SU-DHL-6 (cell line): ENCODE measurements around the gene UFC1.

ENCODE experiments used
- H2AFZ ChIP-seq: fragments of 200-600 bp; sonication (generic); 2 replicates; pipeline ENCODE4 v1.6.1; 2014; ENCODE audit warnings: low read depth, mild to moderate bottlenecking, moderate library complexity, mixed read lengths, antibody characterized with exemption, low read length; ENCODE audit not compliant: severe bottlenecking
- H3F3A ChIP-seq: fragments of 200-600 bp; shearing (Covaris generic); 2 replicates; pipeline ENCODE4 v1.6.0; 2016; ENCODE audit warnings: antibody characterized with exemption, mild to moderate bottlenecking; ENCODE audit not compliant: insufficient read depth
- H3K27ac ChIP-seq: fragments of 200-600 bp; sonication (generic); 2 replicates; pipeline ENCODE4 v1.5.1; 2016; ENCODE audit warnings: low read depth, mild to moderate bottlenecking, low read length, moderate library complexity, mixed read lengths
- H3K27me3 ChIP-seq: fragments of 200-600 bp; sonication (generic), shearing (Covaris generic); 2 replicates; pipeline ENCODE4 v1.6.0; 2014; ENCODE audit warnings: mild to moderate bottlenecking, low read length
- H3K36me3 ChIP-seq: fragments of 200-600 bp; sonication (generic); 2 replicates; pipeline ENCODE4 v1.6.1; 2014; ENCODE audit warnings: mild to moderate bottlenecking, low read length, mixed read lengths
- H3K4me2 ChIP-seq: fragments of 300-600, 200-600 bp; shearing (Covaris generic), sonication (generic); 2 replicates; pipeline ENCODE4 v1.6.0; 2014; ENCODE audit warnings: low read length, low read depth, mild to moderate bottlenecking; ENCODE audit not compliant: poor library complexity, severe bottlenecking
- H3K4me3 ChIP-seq: fragments of 200-600 bp; sonication (generic); 2 replicates; pipeline ENCODE4 v1.5.1; 2014; ENCODE audit warnings: antibody characterized with exemption, low read length, mild to moderate bottlenecking, mixed read lengths; ENCODE audit not compliant: insufficient read depth, poor library complexity, severe bottlenecking
- H3K79me2 ChIP-seq: fragments of 200-600 bp; sonication (generic); 2 replicates; pipeline ENCODE4 v1.6.1; 2014; ENCODE audit warnings: mild to moderate bottlenecking, low read length, moderate library complexity; ENCODE audit not compliant: insufficient read depth
- H3K9ac ChIP-seq: fragments of 200-600 bp; sonication (generic); 2 replicates; pipeline ENCODE4 v1.7.0; 2014; ENCODE audit warnings: mild to moderate bottlenecking, low read length
- H3K9me2 ChIP-seq: fragments of 200-600 bp; sonication (generic); replicated peaks from 2 replicates; pipeline ENCODE4 v1.6.1; 2014; ENCODE audit warnings: low read length; ENCODE audit not compliant: insufficient read depth
- H3K9me3 ChIP-seq: fragments of 200-600 bp; sonication (generic); 2 replicates; pipeline ENCODE4 v1.6.1; 2014; ENCODE audit warnings: low read length, mixed read lengths; ENCODE audit not compliant: insufficient read depth
- H4K20me1 ChIP-seq: fragments of 200-600 bp; sonication (generic); 2 replicates; pipeline ENCODE4 v1.6.1; 2014; ENCODE audit warnings: low read depth, mild to moderate bottlenecking, antibody characterized with exemption, low read length, moderate library complexity, mixed read lengths
- CTCF ChIP-seq: fragments of 200-600 bp; sonication (generic); IDR thresholded peaks from one replicate; pipeline ENCODE4 v1.5.1; 2017; ENCODE audit warnings: antibody characterized with exemption, mild to moderate bottlenecking, low read length, moderate library complexity; ENCODE audit not compliant: insufficient read depth, poor library complexity, severe bottlenecking
- EZH2phosphoT487 ChIP-seq: fragments of 200-600 bp; sonication (generic), shearing (Covaris generic); conservative IDR thresholded peaks from 2 replicates; pipeline ENCODE4 v1.6.1; 2018; ENCODE audit warnings: mild to moderate bottlenecking, antibody characterized with exemption, low read length, moderate library complexity, mixed read lengths

The UFC1 gene

GRCh38 chr1:161207173-161207572 is 53.4 kb downstream of the UFC1 start:
- Histone ChIP-seq H3K9me2 (no peaks in the 10 kb centered on the region), H3K9ac (no peak overlapping the region), H3F3A (no peaks in the 10 kb centered on the region), H3K9me3 (no peaks in the 10 kb centered on the region), H3K36me3 (peaks cover 7% of the 10 kb centered on the region; the same call in 1 of the 2 replicates), H3K27ac (no peak overlapping the region), H3K79me2 (peaks cover 10% of the 10 kb centered on the region), H4K20me1 (no peaks in the 10 kb centered on the region), H3K4me2 (no peak overlapping the region), H2AFZ (no peak overlapping the region), H3K4me3 (no peak overlapping the region), H3K27me3 (no peaks in the 10 kb centered on the region)
- TF ChIP-seq EZH2phosphoT487, result no peak
- no peak for TF ChIP-seq CTCF
